Measurements from ENCODE around the gene MEIS1.

Gene MEIS1

GRCh38 chr2:66595556-66595955 is 160.6 kb downstream of the MEIS1 start:
- H3K4me1 Mint-ChIP-seq, result no peaks in the 10 kb centered on the region
- no peaks in the 10 kb centered on the region for H3K36me3 Mint-ChIP-seq (ENCODE audit: insufficient read depth)
- DNase-seq (ENCODE audit: low spot score in 2 of 2) (no peak), ATAC-seq (replicated peaks; ENCODE audit: extremely low read depth, poor library complexity, severe bottlenecking) (no peak)
- no peaks in the 10 kb centered on the region for H3K9me3 Mint-ChIP-seq
- no peak overlapping the region for H3K4me3 Mint-ChIP-seq
- H3K27ac Mint-ChIP-seq (ENCODE audit: low read depth), result no peak overlapping the region
- no peaks in the 10 kb centered on the region for H3K27me3 Mint-ChIP-seq

GRCh38 chr2:66596256-66596655 is 161.3 kb downstream of the MEIS1 start:
- Mint-ChIP-seq H3K4me1 (no peaks in the 10 kb centered on the region), H3K9me3 (no peaks in the 10 kb centered on the region), H3K27me3 (no peaks in the 10 kb centered on the region), H3K4me3 (no peak overlapping the region), H3K27ac (ENCODE audit: low read depth) (no peak overlapping the region), H3K36me3 (ENCODE audit: insufficient read depth) (no peaks in the 10 kb centered on the region)
- no peak for ATAC-seq (replicated peaks; ENCODE audit: extremely low read depth, poor library complexity, severe bottlenecking)
- DNase-seq (ENCODE audit: low spot score in 2 of 2), result no peak

GRCh38 chr2:66601624-66602023 is 166.7 kb downstream of the MEIS1 start:
- Mint-ChIP-seq H3K4me1 (no peaks in the 10 kb centered on the region), H3K4me3 (no peak overlapping the region), H3K27me3 (no peaks in the 10 kb centered on the region), H3K9me3 (no peaks in the 10 kb centered on the region), H3K27ac (ENCODE audit: low read depth) (no peak overlapping the region), H3K36me3 (ENCODE audit: insufficient read depth) (no peaks in the 10 kb centered on the region)
- DNase-seq (ENCODE audit: low spot score in 2 of 2) (no peak), ATAC-seq (replicated peaks; ENCODE audit: extremely low read depth, poor library complexity, severe bottlenecking) (no peak)

GRCh38 chr2:66602341-66602740 is 167.4 kb downstream of the MEIS1 start:
- no peak for DNase-seq (ENCODE audit: low spot score in 2 of 2)
- no peak overlapping the region for H3K4me3 Mint-ChIP-seq
- no peak overlapping the region for H3K27ac Mint-ChIP-seq (ENCODE audit: low read depth)
- H3K36me3 Mint-ChIP-seq (ENCODE audit: insufficient read depth), result no peaks in the 10 kb centered on the region
- H3K27me3 Mint-ChIP-seq, result no peaks in the 10 kb centered on the region
- no peaks in the 10 kb centered on the region for H3K4me1 Mint-ChIP-seq
- ATAC-seq (replicated peaks; ENCODE audit: extremely low read depth, poor library complexity, severe bottlenecking), result no peak
- H3K9me3 Mint-ChIP-seq, result no peaks in the 10 kb centered on the region

- ATAC-seq (replicated peaks; ENCODE audit: extremely low read depth, poor library complexity, severe bottlenecking) (no peak), DNase-seq (ENCODE audit: low spot score in 2 of 2) (no peak)
- Mint-ChIP-seq H3K4me3 (no peak overlapping the region), H3K4me1 (no peaks in the 10 kb centered on the region), H3K27me3 (no peaks in the 10 kb centered on the region), H3K36me3 (ENCODE audit: insufficient read depth) (no peaks in the 10 kb centered on the region), H3K27ac (ENCODE audit: low read depth) (no peak overlapping the region), H3K9me3 (no peaks in the 10 kb centered on the region)
Measured at GRCh38 chr2:66604326-66604725, 169.4 kb downstream of the MEIS1 start.

- Mint-ChIP-seq H3K9me3 (no peaks in the 10 kb centered on the region), H3K4me3 (no peak overlapping the region), H3K27me3 (no peaks in the 10 kb centered on the region), H3K27ac (ENCODE audit: low read depth) (no peak overlapping the region), H3K4me1 (no peaks in the 10 kb centered on the region), H3K36me3 (ENCODE audit: insufficient read depth) (no peaks in the 10 kb centered on the region)
- no peak for DNase-seq (ENCODE audit: low spot score in 2 of 2)
- no peak for ATAC-seq (replicated peaks; ENCODE audit: extremely low read depth, poor library complexity, severe bottlenecking)
Measured at GRCh38 chr2:66604976-66605375, 170.1 kb downstream of the MEIS1 start.

- Mint-ChIP-seq H3K27me3 (no peaks in the 10 kb centered on the region), H3K4me1 (no peaks in the 10 kb centered on the region), H3K36me3 (ENCODE audit: insufficient read depth) (no peaks in the 10 kb centered on the region), H3K4me3 (no peak overlapping the region), H3K9me3 (no peaks in the 10 kb centered on the region), H3K27ac (ENCODE audit: low read depth) (no peak overlapping the region)
- DNase-seq (ENCODE audit: low spot score in 2 of 2) (no peak), ATAC-seq (replicated peaks; ENCODE audit: extremely low read depth, poor library complexity, severe bottlenecking) (no peak)
Measured at GRCh38 chr2:66607152-66607551, 172.2 kb downstream of the MEIS1 start.
